OCI-LY7 (cell line): ENCODE data around the gene ARFGEF3. TPM values are rescaled to one million over a fixed set of nuclear protein-coding genes. Genes with fewer than 3 reads are reported as not detected.

Experiments used
- BruUV-seq: library from RNA; stranded (reverse); fragments of 400-500 nt; replicated peaks from 2 replicates; lab custom pipeline; 2021; lab: Mats Ljungman, UMichigan
- CTCF ChIA-PET: fragments of 300-600 bp; sonication (Branson Sonifier 250); formaldehyde crosslinking; loops from one replicate; lab custom pipeline; 2022; ENCODE audit warnings: antibody characterized with exemption; ENCODE audit not compliant: unreplicated experiment; lab: Charles Lee
- POLR2A ChIA-PET: fragments of 300-600 bp; sonication (Branson Sonifier 250); formaldehyde crosslinking; loops from one replicate; lab custom pipeline; 2022; ENCODE audit warnings: antibody characterized with exemption; lab: Charles Lee
- DNase-seq: peaks from one replicate; pipeline ENCODE4 v3.0.0-alpha.2; 2015; ENCODE audit warnings: low spot score
- H2AFZ ChIP-seq: fragments of 200-600 bp; sonication (generic), shearing (Covaris generic); 2 replicates; pipeline ENCODE4 v1.6.1; 2014; ENCODE audit warnings: mild to moderate bottlenecking, antibody characterized with exemption, low read length, moderate library complexity
- H3K27ac ChIP-seq: fragments of 200-600 bp; sonication (generic); 2 replicates; pipeline ENCODE4 v1.5.1; 2014; ENCODE audit warnings: mixed run types, low read depth, mild to moderate bottlenecking, moderate library complexity, low read length, inconsistent platforms; ENCODE audit not compliant: poor library complexity, severe bottlenecking
- H3K36me3 ChIP-seq: fragments of 200-600 bp; sonication (generic); 2 replicates; pipeline ENCODE4 v1.6.1; 2014; ENCODE audit warnings: mild to moderate bottlenecking, antibody characterized with exemption, low read length, moderate library complexity, mixed read lengths; ENCODE audit not compliant: insufficient read depth
- H3K4me1 ChIP-seq: fragments of 200-600 bp; sonication (generic); 2 replicates; pipeline ENCODE4 v1.5.1; 2014; ENCODE audit warnings: mild to moderate bottlenecking, low read length; ENCODE audit not compliant: insufficient read depth, poor library complexity, severe bottlenecking
- H3K4me2 ChIP-seq: fragments of 200-600 bp; sonication (generic); 2 replicates; pipeline ENCODE4 v1.6.1; 2014; ENCODE audit warnings: mild to moderate bottlenecking, low read length
- H3K4me3 ChIP-seq: fragments of 200-600 bp; sonication (generic); 2 replicates; pipeline ENCODE4 v1.5.1; 2014; ENCODE audit warnings: mild to moderate bottlenecking, low read depth, low read length; ENCODE audit not compliant: poor library complexity, severe bottlenecking
- H3K79me2 ChIP-seq: fragments of 200-600 bp; sonication (generic); 2 replicates; pipeline ENCODE4 v1.6.1; 2016; ENCODE audit warnings: low read depth, mild to moderate bottlenecking, low read length, moderate library complexity, mixed read lengths; ENCODE audit not compliant: insufficient read depth
- H3K9me2 ChIP-seq: fragments of 200-600 bp; sonication (generic); 2 replicates; pipeline ENCODE4 v1.6.1; 2016; ENCODE audit warnings: mild to moderate bottlenecking, low read length, mixed read lengths; ENCODE audit not compliant: insufficient read depth
- H3K9me3 ChIP-seq: fragments of 200-600 bp; sonication (generic); 2 replicates; pipeline ENCODE4 v1.6.1; 2014; ENCODE audit warnings: mild to moderate bottlenecking, mixed run types, low read length, mixed read lengths
- H4K20me1 ChIP-seq: fragments of 200-600 bp; sonication (generic); 2 replicates; pipeline ENCODE4 v1.6.1; 2014; ENCODE audit warnings: mild to moderate bottlenecking, antibody characterized with exemption, low read length, moderate library complexity, mixed read lengths; ENCODE audit not compliant: insufficient read depth
- EZH2phosphoT487 ChIP-seq: fragments of 200-600 bp; sonication (generic); IDR thresholded peaks from 2 replicates; pipeline ENCODE4 v1.6.1; 2018; ENCODE audit warnings: low read depth, borderline replicate concordance, mild to moderate bottlenecking, mixed run types, antibody characterized with exemption, low read length, moderate library complexity, mixed read lengths
- intact Hi-C: fragments of 100-400 bp; cut with micrococcal nuclease; formaldehyde crosslinking; loops from one replicate; pipeline ENCODE4 v1.10.0; 2022; ENCODE audit not compliant: unreplicated experiment
- total RNA-seq, 2 experiments: library from RNA; depleted of rRNA in 1 of 2; stranded (reverse); fragments of >200 nt in 1 of 2; shearing (Covaris generic) in 1 of 2; gene quantifications; 2 replicates each; pipeline ENCODE4 v1.2.3, GENCODE V29; 2014 to 2022
- TF ChIP-seq, protein P1 (sequence below): fragments of 200-600 bp; sonication (generic); conservative IDR thresholded peaks from 2 replicates; pipeline ENCODE4 v1.5.1; 2014; ENCODE audit warnings: mild to moderate bottlenecking, antibody characterized with exemption, low read length, moderate library complexity, mixed read lengths

The ARFGEF3 gene
- total RNA-seq, 2 experiments from 2014 or later, result not detected

DNA sequence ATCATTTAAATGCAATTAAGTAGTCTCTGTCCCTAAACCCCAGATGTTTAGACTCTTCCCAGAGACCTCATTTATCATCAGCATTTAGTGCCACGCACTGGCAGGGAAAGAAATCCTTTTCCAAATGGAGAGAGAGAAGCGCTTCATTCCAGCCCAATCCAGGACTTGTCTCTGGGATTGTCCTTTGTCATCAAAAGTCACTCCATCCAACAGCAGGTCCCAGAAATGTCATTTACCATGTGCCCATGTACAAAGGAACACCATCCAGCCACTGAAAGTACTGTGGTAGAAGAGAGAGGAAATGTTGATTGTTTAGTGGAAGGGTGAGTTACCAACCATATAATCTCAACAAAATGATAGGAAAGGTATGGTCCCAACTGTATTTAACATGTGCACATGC lies 149.1 kb downstream of the ARFGEF3 start:
- Histone ChIP-seq H3K4me2 (no peak overlapping the region), H3K79me2 (no peaks in the 10 kb centered on the region), H3K4me1 (no peaks in the 10 kb centered on the region), H3K27ac (no peak overlapping the region), H3K9me2 (no peaks in the 10 kb centered on the region), H4K20me1 (no peaks in the 10 kb centered on the region), H3K9me3 (no peaks in the 10 kb centered on the region), H3K4me3 (no peak overlapping the region), H3K36me3 (no peaks in the 10 kb centered on the region), H2AFZ (no peak overlapping the region)
- POLR2A ChIA-PET, result no interaction called here
- CTCF ChIA-PET, result no interaction called here
- DNase-seq, result no peak
- BruUV-seq, result no TSS peak
- no peak for TF ChIP-seq EZH2phosphoT487
- TF ChIP-seq, protein P1, sequence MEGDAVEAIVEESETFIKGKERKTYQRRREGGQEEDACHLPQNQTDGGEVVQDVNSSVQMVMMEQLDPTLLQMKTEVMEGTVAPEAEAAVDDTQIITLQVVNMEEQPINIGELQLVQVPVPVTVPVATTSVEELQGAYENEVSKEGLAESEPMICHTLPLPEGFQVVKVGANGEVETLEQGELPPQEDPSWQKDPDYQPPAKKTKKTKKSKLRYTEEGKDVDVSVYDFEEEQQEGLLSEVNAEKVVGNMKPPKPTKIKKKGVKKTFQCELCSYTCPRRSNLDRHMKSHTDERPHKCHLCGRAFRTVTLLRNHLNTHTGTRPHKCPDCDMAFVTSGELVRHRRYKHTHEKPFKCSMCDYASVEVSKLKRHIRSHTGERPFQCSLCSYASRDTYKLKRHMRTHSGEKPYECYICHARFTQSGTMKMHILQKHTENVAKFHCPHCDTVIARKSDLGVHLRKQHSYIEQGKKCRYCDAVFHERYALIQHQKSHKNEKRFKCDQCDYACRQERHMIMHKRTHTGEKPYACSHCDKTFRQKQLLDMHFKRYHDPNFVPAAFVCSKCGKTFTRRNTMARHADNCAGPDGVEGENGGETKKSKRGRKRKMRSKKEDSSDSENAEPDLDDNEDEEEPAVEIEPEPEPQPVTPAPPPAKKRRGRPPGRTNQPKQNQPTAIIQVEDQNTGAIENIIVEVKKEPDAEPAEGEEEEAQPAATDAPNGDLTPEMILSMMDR, result no peak
- intact Hi-C loops, result no loop called here

DNA sequence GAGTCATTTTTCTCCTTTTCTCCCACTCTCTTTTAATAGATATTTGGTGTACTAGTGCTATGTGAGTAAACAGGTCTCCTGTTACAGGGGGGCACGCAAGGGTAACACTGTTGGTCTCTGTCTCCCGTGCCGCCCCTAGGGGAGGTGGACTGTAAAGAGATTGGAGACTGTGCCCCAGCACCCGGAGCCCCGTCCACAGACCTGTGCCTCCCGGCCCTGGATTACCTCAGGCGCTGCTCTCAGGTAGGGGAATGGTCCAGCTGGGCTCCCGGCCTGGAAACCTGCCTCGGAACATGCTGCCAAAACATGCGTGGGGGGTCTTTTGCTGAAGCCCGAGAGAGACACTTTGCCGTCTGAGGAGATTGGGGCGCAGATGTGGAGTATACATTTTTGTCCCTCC lies 149.5 kb downstream of the ARFGEF3 start:
- Histone ChIP-seq H4K20me1 (no peaks in the 10 kb centered on the region), H3K4me3 (no peak overlapping the region), H3K79me2 (no peaks in the 10 kb centered on the region), H3K36me3 (no peaks in the 10 kb centered on the region), H3K27ac (no peak overlapping the region), H3K4me1 (no peaks in the 10 kb centered on the region), H2AFZ (no peak overlapping the region), H3K4me2 (no peak overlapping the region), H3K9me3 (no peaks in the 10 kb centered on the region), H3K9me2 (no peaks in the 10 kb centered on the region)
- ChIA-PET CTCF (no interaction called here), POLR2A (no interaction called here)
- no peak for DNase-seq
- intact Hi-C loops, result no loop called here
- no peak for TF ChIP-seq EZH2phosphoT487
- TF ChIP-seq, protein P1, result no peak
- no TSS peak for BruUV-seq

DNA sequence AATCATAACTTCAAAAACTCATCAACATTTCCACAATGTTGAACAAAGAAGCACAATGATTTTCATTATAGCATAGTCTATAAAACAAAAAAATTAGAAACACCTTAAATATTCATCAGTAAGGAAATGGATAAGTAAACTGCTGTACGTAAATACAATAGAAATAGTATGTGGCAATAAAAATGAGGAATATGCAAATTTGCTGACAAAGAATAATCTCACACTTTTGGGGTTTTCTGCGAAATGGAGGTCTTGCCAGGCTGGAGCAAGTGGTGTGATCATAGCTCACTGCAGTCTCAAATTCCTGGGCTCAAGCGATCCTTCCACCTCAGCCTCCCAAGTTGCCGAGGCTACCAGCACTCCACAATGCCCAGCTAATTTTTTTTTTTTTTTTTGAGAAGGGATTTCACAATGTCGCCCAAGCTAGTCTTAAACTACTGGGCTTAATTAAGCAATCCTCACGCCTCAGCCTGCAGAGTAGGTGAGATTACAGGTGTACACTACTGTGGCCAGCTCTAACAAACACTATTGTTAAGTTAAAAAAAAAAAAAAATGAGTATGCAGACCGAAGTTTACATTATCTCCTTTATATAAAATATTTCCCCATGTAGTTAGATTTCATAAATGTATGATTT lies 157.1 kb downstream of the ARFGEF3 start:
- ChIA-PET POLR2A (interaction anchor here (0.8 to 0.9 kb wide), 2 partner anchors 36 to 395 kb away, joined by 3 to 4 read pairs; no protein-coding TSS in a partner anchor), CTCF (no interaction called here)
- Histone ChIP-seq H3K36me3 (no peaks in the 10 kb centered on the region), H4K20me1 (no peaks in the 10 kb centered on the region), H3K4me3 (no peak overlapping the region), H3K27ac (no peak overlapping the region), H3K4me1 (no peaks in the 10 kb centered on the region), H3K79me2 (no peaks in the 10 kb centered on the region), H3K9me3 (no peaks in the 10 kb centered on the region), H3K9me2 (no peaks in the 10 kb centered on the region), H2AFZ (no peak overlapping the region), H3K4me2 (no peak overlapping the region)
- BruUV-seq, result no TSS peak
- no peak for TF ChIP-seq EZH2phosphoT487
- TF ChIP-seq, protein P1, result no peak
- no peak for DNase-seq
- intact Hi-C loops, result no loop called here
